Measurements from ENCODE around the gene PTK6.

The PTK6 gene

DNA sequence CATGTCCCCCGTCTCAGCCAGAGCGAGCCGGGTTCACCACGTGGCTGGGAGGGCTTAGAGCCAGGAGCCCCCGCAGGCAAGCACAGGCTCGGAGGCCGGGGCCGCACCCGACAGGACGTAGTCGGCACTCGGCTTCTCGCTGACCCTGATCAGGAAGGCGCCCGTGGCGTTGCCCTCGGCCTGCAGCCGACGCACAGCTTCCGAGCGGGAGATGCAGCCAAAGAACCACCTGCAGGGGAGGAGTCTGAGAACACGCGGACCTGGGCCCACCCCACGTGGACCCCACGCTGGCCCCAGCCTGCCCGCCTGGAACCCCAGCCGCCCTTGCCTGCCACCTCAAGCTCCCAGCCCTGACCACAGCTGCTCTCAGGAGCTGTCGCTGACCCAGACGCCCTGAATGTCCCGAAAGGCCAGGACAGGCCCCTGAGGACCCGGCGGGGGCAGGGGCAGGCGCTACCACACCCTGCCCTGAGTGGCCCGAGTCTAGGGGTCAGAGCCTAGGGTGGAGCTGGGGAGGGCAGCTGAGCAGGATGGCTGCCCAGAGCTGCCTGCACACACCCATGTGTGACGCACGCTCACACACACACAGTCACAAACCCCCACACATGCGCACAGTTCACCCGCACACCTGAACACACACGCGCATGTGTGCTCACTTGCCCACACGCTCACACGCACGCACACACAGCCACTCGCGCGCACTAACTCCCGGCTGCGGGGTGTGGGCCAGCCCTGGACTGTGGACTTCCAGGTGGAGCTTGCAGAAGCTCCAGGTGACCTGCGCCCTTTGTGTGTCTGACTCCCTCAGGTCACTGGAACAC lies 2.1 kb downstream of the PTK6 start:
- DNase-seq (ENCODE audit: low read depth, low spot score) = no peak
- H3K4me3 ChIP-seq (ENCODE audit: low read length) = no peak overlapping the region

GRCh38 chr20:63534427-63534830 lies 2.7 kb downstream of the PTK6 start:
- DNase-seq (ENCODE audit: low read depth, low spot score) = no peak
- H3K4me3 ChIP-seq (ENCODE audit: low read length) = no peak overlapping the region

DNA sequence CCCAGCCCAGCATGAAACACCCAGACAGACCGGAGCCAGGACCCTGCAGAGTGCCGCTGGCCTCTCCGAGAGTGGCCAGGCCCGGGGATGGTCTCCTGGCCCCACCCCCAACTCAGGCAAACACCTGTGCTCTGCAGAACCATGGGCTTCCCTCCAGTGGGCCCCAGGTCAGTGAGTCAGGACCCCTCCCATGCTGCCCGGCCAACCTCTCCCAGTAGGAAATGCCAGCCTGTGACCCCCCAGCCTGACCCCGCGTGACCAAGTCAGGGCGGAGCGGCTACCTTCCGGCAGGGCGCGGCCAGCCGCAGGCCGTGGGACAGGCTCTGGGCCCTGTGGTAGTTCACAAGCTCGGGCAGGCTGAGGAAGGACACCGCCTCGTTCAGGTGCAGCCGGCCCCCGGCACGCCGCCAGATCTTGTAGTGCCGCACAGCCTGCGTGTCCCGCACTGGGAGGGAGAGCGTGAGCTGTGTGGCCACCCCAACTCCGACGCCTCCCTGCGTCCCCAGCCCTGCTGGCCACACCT lies 3.2 kb downstream of the PTK6 start:
- no peak overlapping the region for H3K4me3 ChIP-seq (ENCODE audit: low read length)
- no peak for DNase-seq (ENCODE audit: low read depth, low spot score)

- DNase-seq (ENCODE audit: low read depth, low spot score) = no peak
- H3K4me3 ChIP-seq (ENCODE audit: low read length) = no peak overlapping the region
Measured at GRCh38 chr20:63533388-63533787, 3.8 kb downstream of the PTK6 start.

DNA sequence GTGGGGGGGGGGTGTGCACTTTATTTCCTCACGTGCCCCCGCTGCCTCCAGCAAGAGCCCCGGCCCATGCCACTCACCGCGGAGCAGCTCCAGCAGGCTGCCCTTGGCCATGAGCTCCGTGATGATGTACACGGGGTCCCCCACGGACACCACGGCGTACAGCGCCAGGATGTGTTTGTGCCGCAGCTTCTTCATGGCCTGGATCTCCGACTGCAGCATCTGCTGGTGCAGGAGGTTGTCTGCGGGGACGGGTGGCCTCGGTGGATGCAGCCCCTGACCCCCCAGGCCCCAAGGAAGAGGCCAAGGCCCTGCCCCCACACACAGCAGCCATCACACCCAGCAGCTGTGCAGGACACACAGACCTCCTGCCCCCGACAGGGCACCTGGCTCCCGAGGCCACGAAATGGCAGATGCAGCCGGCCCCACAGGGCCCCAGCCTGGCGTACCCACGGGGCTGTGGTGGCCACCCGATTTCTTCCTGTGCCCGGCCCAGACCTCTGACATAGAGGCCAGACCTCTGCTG lies 4.7 kb downstream of the PTK6 start:
- no peak for DNase-seq (ENCODE audit: low read depth, low spot score)
- H3K4me3 ChIP-seq (ENCODE audit: low read length) = no peak overlapping the region

- no peak overlapping the region for H3K4me3 ChIP-seq (ENCODE audit: low read length)
- DNase-seq (ENCODE audit: low read depth, low spot score) = no peak
Measured at GRCh38 chr20:63531686-63532448, 5.3 kb downstream of the PTK6 start.

GRCh38 chr20:63530788-63531160 lies 6.4 kb downstream of the PTK6 start:
- DNase-seq (ENCODE audit: low read depth, low spot score) = no peak
- H3K4me3 ChIP-seq (ENCODE audit: low read length) = no peak overlapping the region

DNA sequence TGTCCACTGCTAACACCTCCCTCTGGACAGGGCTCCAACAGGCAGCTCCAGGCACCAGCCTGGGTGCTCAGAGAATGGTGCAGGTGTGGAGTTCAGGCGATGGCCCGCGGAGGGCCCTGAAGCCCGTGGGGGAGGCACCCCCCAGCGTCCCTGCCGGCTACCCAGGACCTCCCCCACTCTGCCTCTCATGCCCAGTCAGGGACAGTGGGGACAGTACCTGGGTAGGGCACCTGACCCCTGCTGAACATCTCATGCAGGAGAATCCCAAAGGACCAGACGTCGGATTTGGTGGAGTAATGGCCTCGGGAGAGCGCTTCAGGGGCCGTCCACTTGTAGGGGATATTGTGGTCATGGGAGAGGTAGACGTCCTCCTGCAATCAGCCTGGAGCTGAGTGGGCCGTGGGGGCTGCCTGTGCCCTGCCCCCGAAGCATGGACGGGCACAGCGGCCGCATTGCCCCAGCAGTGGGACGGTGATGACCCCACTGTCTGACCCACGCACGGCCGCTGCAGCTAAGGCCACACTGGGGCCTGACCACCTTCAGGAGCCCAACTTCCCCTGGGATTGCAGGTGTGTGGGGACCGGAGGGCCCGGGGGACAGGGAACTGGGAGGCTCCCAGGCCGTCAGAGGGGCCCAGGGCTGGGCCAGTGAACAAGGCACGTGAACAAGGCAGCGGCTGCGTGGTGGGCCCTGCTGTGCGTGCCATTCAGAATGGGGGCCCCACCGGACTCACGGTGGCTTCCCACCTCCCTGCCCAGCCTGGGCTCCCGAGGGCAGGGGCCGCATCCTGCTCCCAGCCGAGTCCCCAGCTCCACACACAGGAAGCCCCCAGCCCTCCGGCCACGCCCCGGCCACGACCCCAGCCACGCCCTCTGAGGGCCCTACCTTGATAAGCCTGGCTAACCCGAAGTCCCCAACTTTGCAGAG lies 7.1 kb downstream of the PTK6 start:
- no peak overlapping the region for H3K4me3 ChIP-seq (ENCODE audit: low read length)
- no peak for DNase-seq (ENCODE audit: low read depth, low spot score)

DNA sequence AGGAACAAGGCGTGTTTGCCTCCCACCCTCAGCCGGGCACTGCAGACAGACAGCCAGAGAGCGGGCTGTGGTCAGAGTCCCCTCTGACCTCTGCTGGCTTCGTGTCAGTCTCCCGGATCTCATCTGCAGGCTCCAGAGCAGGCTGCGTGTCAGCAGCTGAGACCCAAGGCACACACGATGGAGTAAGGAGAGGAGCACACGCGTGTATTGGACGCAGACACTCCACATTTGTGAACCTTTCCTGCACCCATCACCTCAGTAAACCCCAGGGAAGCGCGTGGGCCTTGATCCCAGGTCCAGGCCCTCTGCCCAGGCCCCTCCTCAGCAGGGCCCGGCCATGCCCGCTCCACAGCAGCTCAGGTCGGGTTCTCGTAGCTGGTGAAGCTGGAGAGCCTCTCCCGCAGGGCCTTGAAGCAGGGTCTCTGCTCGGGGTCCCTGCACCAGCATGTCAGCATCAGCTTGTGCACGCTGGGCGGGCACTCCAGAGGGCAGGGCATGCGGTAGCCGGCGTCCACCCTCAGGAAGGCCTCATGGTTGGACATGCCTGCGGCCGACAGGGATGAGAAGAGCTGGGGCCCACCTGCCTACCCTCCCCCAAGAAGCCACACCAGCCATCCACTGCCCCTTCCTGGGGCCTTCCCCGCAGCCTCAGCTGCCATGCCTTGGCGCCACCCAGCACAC lies 7.9 kb downstream of the PTK6 start:
- no peak overlapping the region for H3K4me3 ChIP-seq (ENCODE audit: low read length)
- no peak for DNase-seq (ENCODE audit: low read depth, low spot score)

GRCh38 chr20:63527184-63527583 lies 10.0 kb downstream of the PTK6 start:
- DNase-seq (ENCODE audit: low read depth, low spot score) = no peak
- no peak overlapping the region for H3K4me3 ChIP-seq (ENCODE audit: low read length)

GRCh38 chr20:63525971-63526370 lies 11.2 kb downstream of the PTK6 start:
- DNase-seq (ENCODE audit: low read depth, low spot score) = no peak
- no peak overlapping the region for H3K4me3 ChIP-seq (ENCODE audit: low read length)

- no peak for DNase-seq (ENCODE audit: low read depth, low spot score)
- no peak overlapping the region for H3K4me3 ChIP-seq (ENCODE audit: low read length)
Measured at GRCh38 chr20:63525185-63525584, 12.0 kb downstream of the PTK6 start.

GRCh38 chr20:63522981-63523611 lies 14.1 kb downstream of the PTK6 start:
- no peak overlapping the region for H3K4me3 ChIP-seq (ENCODE audit: low read length)
- DNase-seq (ENCODE audit: low read depth, low spot score) = no peak

- no peak overlapping the region for H3K4me3 ChIP-seq (ENCODE audit: low read length)
- no peak for DNase-seq (ENCODE audit: low read depth, low spot score)
Measured at GRCh38 chr20:63522091-63522868, 14.9 kb downstream of the PTK6 start.

DNA sequence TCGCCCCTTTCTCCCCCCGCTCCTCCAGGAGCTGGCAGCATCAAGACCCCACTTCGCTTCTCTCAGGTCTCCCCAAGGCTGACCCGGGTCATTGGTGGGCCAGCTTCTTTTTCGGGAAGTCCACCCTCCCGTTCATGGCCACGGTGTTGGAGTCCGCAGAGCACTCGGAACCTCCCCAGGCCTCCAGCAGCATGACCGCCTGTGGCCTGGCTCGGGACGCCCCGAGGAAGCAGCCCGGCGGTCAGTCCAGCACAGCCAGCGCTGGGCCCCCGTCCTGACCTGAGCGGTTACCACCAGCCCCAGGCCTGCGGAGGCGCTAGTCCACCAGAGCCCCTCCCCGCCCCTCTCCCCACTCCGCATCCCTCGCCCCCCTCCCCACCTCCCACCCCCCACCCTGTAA lies 15.6 kb downstream of the PTK6 start:
- peak overlapping the region; percentile 71 for H3K4me3 ChIP-seq (ENCODE audit: low read length)
- no peak for DNase-seq (ENCODE audit: low read depth, low spot score)

DNA sequence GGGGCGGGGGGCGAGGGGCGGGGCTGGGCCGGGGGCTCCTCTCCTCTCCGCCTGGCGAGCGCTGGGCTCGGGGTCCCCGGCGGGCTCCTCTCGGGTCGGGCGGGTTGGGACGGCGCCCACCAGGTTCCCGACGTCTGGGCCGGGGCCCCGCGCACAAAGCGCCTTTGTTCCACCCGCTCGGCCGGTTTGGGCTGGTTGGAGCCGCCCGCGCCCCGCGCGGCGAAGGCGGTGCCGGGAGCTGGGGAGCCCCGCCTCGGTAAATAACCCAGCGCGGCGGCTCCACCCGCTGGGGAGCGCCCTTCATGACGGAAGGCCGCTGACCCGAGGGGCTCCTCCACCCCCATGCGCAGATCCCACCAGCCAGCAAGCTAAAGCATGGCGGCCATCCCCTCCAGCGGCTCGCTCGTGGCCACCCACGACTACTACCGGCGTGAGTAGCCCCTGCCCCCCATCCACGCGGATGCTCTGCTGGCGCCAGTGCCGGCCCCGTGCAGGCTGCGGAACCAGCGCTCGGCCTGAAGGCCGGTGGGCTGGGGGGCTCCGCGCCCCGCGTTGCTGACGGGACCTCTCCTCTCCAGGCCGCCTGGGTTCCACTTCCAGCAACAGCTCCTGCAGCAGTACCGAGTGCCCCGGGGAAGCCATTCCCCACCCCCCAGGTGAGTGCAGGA lies 16.1 kb downstream of the PTK6 start:
- no peak for DNase-seq (ENCODE audit: low read depth, low spot score)
- peak overlapping the region; percentile 71 for H3K4me3 ChIP-seq (ENCODE audit: low read length)

GRCh38 chr20:63520504-63520933 lies 16.7 kb downstream of the PTK6 start, which contains the start of gene PPDPF:
Gene PPDPF (plus strand): TSS chr20:63520765. CDS start chr20:63521309, 544 bp downstream.
- H3K4me3 ChIP-seq (ENCODE audit: low read length) = peak within 1 kb of the TSS; percentile 71
- peak; percentile 53 for DNase-seq (ENCODE audit: low read depth, low spot score)

Measured in Jurkat, Clone E6-1 (cell line).